CD4-positive, alpha-beta T cell (primary cell): ENCODE data around the gene OR2L8. TPM values are rescaled to one million over a fixed set of nuclear protein-coding genes. Genes with fewer than 3 reads are reported as not detected.

Source experiments
- ATAC-seq: fragments of 200-7000 bp; cut with Tn5 transposase; one replicate; pipeline ENCODE4 v1.10.0; 2022; ENCODE audit warnings: mild to moderate bottlenecking; ENCODE audit not compliant: poor library complexity
- CTCF ChIA-PET: fragments of 350-600 bp; sonication (Branson Sonifier 250); formaldehyde crosslinking; loops from one replicate; lab custom pipeline; 2021; ENCODE audit warnings: antibody characterized with exemption, inconsistent platforms; lab: Charles Lee
- POLR2A ChIA-PET: fragments of 350-600 bp; sonication (Branson Sonifier 250); formaldehyde crosslinking; loops from one replicate; lab custom pipeline; 2021; ENCODE audit warnings: antibody characterized with exemption, inconsistent platforms; lab: Charles Lee
- DNase-seq, 14 experiments: peaks; one replicate each; pipeline ENCODE4 v3.0.0-alpha.2; 2013 to 2020; ENCODE audit warnings: mixed read lengths in 2 of 14
- H3K27ac ChIP-seq, 2 donors: one replicate each; pipeline versions ENCODE4 v1.5.1 to v1.7.0; 2013; ENCODE audit warnings: low read length in 2 of 2, low read depth in 1 of 2, mild to moderate bottlenecking in 1 of 2
- H3K27me3 ChIP-seq, 2 experiments: 1 replicate in 1 of 2; 2 replicates in 1 of 2; pipeline versions ENCODE4 v1.6.1 to v1.7.0; 2013; ENCODE audit warnings: low read length in 2 of 2, control low read depth in 1 of 2, mild to moderate bottlenecking in 1 of 2, moderate library complexity in 1 of 2; ENCODE audit not compliant: insufficient read depth in 2 of 2, control insufficient read depth in 1 of 2
- H3K36me3 ChIP-seq: one replicate; pipeline ENCODE4 v1.6.1; 2013; ENCODE audit warnings: low read length, control low read depth; ENCODE audit not compliant: insufficient read depth
- H3K4me1 ChIP-seq: one replicate; pipeline ENCODE4 v1.6.1; 2013; ENCODE audit warnings: low read length, control low read depth; ENCODE audit not compliant: insufficient read depth
- H3K4me3 ChIP-seq: one replicate; pipeline ENCODE4 v1.5.1; 2013; ENCODE audit warnings: mild to moderate bottlenecking, low read length, moderate library complexity
- H3K9me3 ChIP-seq, 2 experiments: 1 replicate in 1 of 2; 2 replicates in 1 of 2; pipeline versions ENCODE4 v1.6.1 to v1.7.0; 2013; ENCODE audit warnings: low read length in 2 of 2, mild to moderate bottlenecking in 2 of 2, control low read depth in 1 of 2, moderate library complexity in 1 of 2; ENCODE audit not compliant: control insufficient read depth in 1 of 2, insufficient read depth in 1 of 2
- H3K27ac Mint-ChIP-seq: one replicate; pipeline ENCODE4 v1.8.0; 2020; ENCODE audit warnings: mixed read lengths
- H3K27me3 Mint-ChIP-seq: one replicate; pipeline ENCODE4 v1.8.0; 2021; ENCODE audit warnings: mixed read lengths
- H3K36me3 Mint-ChIP-seq: one replicate; pipeline ENCODE4 v1.8.0; 2021; ENCODE audit warnings: low read depth, mixed read lengths
- H3K4me1 Mint-ChIP-seq: one replicate; pipeline ENCODE4 v1.8.0; 2021; ENCODE audit warnings: low read depth, mixed read lengths
- H3K4me3 Mint-ChIP-seq: one replicate; pipeline ENCODE4 v1.8.0; 2020; ENCODE audit warnings: mild to moderate bottlenecking, mixed read lengths
- H3K9me3 Mint-ChIP-seq: one replicate; pipeline ENCODE4 v1.8.0; 2020; ENCODE audit warnings: mixed read lengths
- CTCF ChIP-seq: fragments of 200-600 bp; IDR thresholded peaks from one replicate; pipeline ENCODE4 v1.8.0; 2022; ENCODE audit warnings: antibody characterized with exemption, mild to moderate bottlenecking
- intact Hi-C, 2 experiments: fragments of 100-400 bp; cut with DNase I in 1 of 2; cut with micrococcal nuclease in 1 of 2; formaldehyde crosslinking; loops; one replicate each; pipeline versions ENCODE4 v1.15.1 to v1.9.0; 2023 to 2025; cut with DNase I, micrococcal nuclease
- total RNA-seq, 174 experiments: library from RNA in 2 of 174; stranded (reverse) in 2 of 174; gene quantifications; one replicate each; pipeline ENCODE4 v1.2.3 and lab custom pipeline; 2021 to 2026

OR2L8 gene
- total RNA-seq, 2 experiments from 2014 or later, result 0.55 to 0.78 TPM

DNA sequence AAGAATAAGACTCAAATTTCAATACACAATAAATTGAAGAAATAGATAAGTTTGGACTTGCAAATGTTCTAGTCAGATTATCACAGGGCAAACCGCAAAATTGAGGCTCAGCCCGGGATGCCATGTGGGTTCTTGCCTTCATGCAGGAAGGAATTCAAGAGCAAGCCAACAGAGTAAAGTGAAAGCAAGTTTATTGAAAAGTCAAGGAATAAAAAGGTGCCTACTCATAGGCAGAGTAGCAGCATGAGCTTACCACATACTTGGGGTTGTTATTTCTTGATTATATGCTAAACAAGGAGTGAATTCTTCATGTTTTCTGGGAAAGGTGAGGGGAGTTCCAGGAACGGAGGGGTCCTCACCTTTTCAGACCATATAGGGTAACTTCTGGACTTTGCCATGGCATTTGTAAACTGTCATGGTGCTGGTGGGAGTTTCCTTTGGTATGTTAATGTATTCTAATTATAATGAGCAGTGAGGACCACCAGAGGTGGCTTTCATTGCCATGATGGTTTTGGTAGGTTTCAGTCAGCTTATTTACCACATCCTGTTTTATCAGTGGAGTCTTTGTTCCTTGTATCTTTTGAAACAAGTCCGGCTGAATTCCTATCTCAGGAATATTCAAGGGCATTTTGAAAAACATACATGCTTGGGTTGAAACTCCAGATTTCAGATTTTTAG is 14.4 kb downstream of the OR2L8 start:
- no peaks in the 10 kb centered on the region for H3K4me1 ChIP-seq
- no peak overlapping the region for H3K4me3 ChIP-seq
- POLR2A ChIA-PET, result no interaction called here
- CTCF ChIA-PET, result no interaction called here
- intact Hi-C loops, result no loop called here
- Mint-ChIP-seq H3K27me3 (no peaks in the 10 kb centered on the region), H3K4me1 (no peaks in the 10 kb centered on the region), H3K27ac (no peak overlapping the region), H3K4me3 (no peak overlapping the region), H3K9me3 (no peaks in the 10 kb centered on the region), H3K36me3 (peaks cover 9% of the 10 kb centered on the region)
- H3K27ac ChIP-seq, result no peak overlapping the region
- no peaks in the 10 kb centered on the region for H3K27me3 ChIP-seq
- H3K9me3 ChIP-seq, result peaks cover 0 to 8% of the 10 kb centered on the region in 2 experiments
- TF ChIP-seq CTCF, result no peak
- H3K36me3 ChIP-seq, result no peaks in the 10 kb centered on the region
- ATAC-seq (no peak), DNase-seq (no peak)

- ATAC-seq (no peak), DNase-seq (no peak)
- no peak within 1 kb of the TSS for H3K27ac Mint-ChIP-seq
- H3K4me3 ChIP-seq, result no peak within 1 kb of the TSS
- H3K27ac ChIP-seq, result no peak within 1 kb of the TSS
- ChIA-PET CTCF (no interaction called here), POLR2A (no interaction called here)
- TF ChIP-seq CTCF, result no peak
- no peaks in the 10 kb centered on the region for H3K4me1 ChIP-seq
- H3K27me3 ChIP-seq, result no peaks in the 10 kb centered on the region
- no peaks in the 10 kb centered on the region for H3K9me3 Mint-ChIP-seq
- H3K4me3 Mint-ChIP-seq, result no peak within 1 kb of the TSS
- no peaks in the 10 kb centered on the region for H3K27me3 Mint-ChIP-seq
- H3K36me3 Mint-ChIP-seq, result peaks cover 9% of the 10 kb centered on the region
- H3K4me1 Mint-ChIP-seq, result no peaks in the 10 kb centered on the region
- H3K9me3 ChIP-seq, result peaks cover 0 to 8% of the 10 kb centered on the region in 2 experiments
- intact Hi-C loops, result no loop called here
- H3K36me3 ChIP-seq, result no peaks in the 10 kb centered on the region
These were observed 16.3 kb downstream of the OR2L8 start, which contains the start of gene OR2AK2 for GRCh38 chr1:247964933-247965332. Gene OR2AK2, plus strand, starts transcription at chr1:247965233. Its CDS starts 144 bp downstream, at chr1:247965377.

GRCh38 chr1:247966532-247967204 is 18.0 kb downstream of the OR2L8 start:
- Histone ChIP-seq H3K4me1 (no peaks in the 10 kb centered on the region), H3K27ac (no peak overlapping the region), H3K9me3 (peaks cover 0 to 8% of the 10 kb centered on the region in 2 experiments), H3K27me3 (no peaks in the 10 kb centered on the region), H3K36me3 (no peaks in the 10 kb centered on the region), H3K4me3 (no peak overlapping the region)
- ATAC-seq (no peak), DNase-seq (no peak)
- Mint-ChIP-seq H3K9me3 (no peaks in the 10 kb centered on the region), H3K27me3 (no peaks in the 10 kb centered on the region), H3K27ac (no peak overlapping the region), H3K4me1 (no peaks in the 10 kb centered on the region), H3K4me3 (no peak overlapping the region), H3K36me3 (peaks cover 15% of the 10 kb centered on the region)
- intact Hi-C loops, result no loop called here
- CTCF ChIA-PET, result no interaction called here
- TF ChIP-seq CTCF, result no peak
- POLR2A ChIA-PET, result no interaction called here
